ENCODE results near the gene KASH5. TPM values are rescaled to one million over a fixed set of nuclear protein-coding genes. Genes with fewer than 3 reads are reported as not detected.

KASH5 gene
- total and polyA plus RNA-seq, 2 of the 4 experiments (the other 2 are of a cell fraction) = not detected

GRCh38 chr19:49439836-49440235 is 51.8 kb downstream of the KASH5 start:
- Histone ChIP-seq H2AK5ac (ENCODE audit: low read depth, low read length) (no peak overlapping the region), H3K9me3 (ENCODE audit: control insufficient read depth, insufficient read depth, low read length) (peaks cover 3% of the 10 kb centered on the region), H4K5ac (ENCODE audit: low read depth, low read length) (no peak overlapping the region), H3K56ac (ENCODE audit: extremely low read depth, insufficient read depth, low read length) (no peak overlapping the region), H3K9me1 (ENCODE audit: insufficient read depth, low read length) (peaks cover 3% of the 10 kb centered on the region; the same call in 1 of the 2 replicates), H3K18ac (ENCODE audit: low read depth, low read length) (no peak overlapping the region), H4K20me1 (ENCODE audit: insufficient read depth, low read length) (peaks cover 3% of the 10 kb centered on the region; the same call in 1 of the 2 replicates), H3K4me3 (ENCODE audit: insufficient read depth, low read depth, low read length) (no peak overlapping the region), H3K36me3 (ENCODE audit: control insufficient read depth, insufficient read depth, low read length) (no peaks in the 10 kb centered on the region), H2AFZ (replicated peaks; ENCODE audit: low read length, poor library complexity) (peak overlapping the region; percentile 60), H3K4me1 (ENCODE audit: control insufficient read depth, insufficient read depth, low read length) (no peaks in the 10 kb centered on the region), H3K4me2 (ENCODE audit: low read depth, low read length) (no peak overlapping the region), H3K4ac (ENCODE audit: low read depth, low read length) (no peak overlapping the region), H2BK5ac (ENCODE audit: low read depth, low read length, poor library complexity, severe bottlenecking) (no peak overlapping the region), H2AK9ac (replicated peaks; ENCODE audit: low read depth, low read length, poor library complexity) (no peak overlapping the region), H2BK120ac (ENCODE audit: low read depth, low read length) (no peak overlapping the region), H3K27me3 (ENCODE audit: control insufficient read depth, insufficient read depth, low read length) (peaks cover 74% of the 10 kb centered on the region), H3K79me1 (ENCODE audit: low read depth in 1 of 2, low read length in 2 of 2) (no peaks in the 10 kb centered on the region), H3K23ac (ENCODE audit: low read depth, low read length) (0 out of 2 replicates have a peak overlapping the region, but pooled peaks have one; percentile 4), H3K27ac (ENCODE audit: insufficient read depth, low read length) (no peak overlapping the region), H2BK15ac (ENCODE audit: low read depth, low read length) (no peak overlapping the region), H4K8ac (ENCODE audit: low read depth in 2 of 2, low read length in 2 of 2) (no peak overlapping the region), H2BK20ac (ENCODE audit: low read depth, low read length) (no peak overlapping the region), H4K91ac (ENCODE audit: insufficient read depth, low read depth, low read length) (no peak overlapping the region), H3K9ac (ENCODE audit: low read depth, low read length) (no peak overlapping the region), H3K14ac (replicated peaks; ENCODE audit: low read depth, low read length) (no peak overlapping the region)
- no TSS peak for BruUV-seq (replicated peaks)
- in situ Hi-C loops (cut with MboI; ENCODE audit: low sequenced_read_pairs) = loop anchor here (10.0 kb wide), 2 partner anchors 45 to 175 kb away; no protein-coding TSS in a partner anchor
- ChIA-PET CTCF (no interaction called here), POLR2A (ENCODE audit: unreplicated experiment) (no interaction called here)
- DNase-seq (no peak), ATAC-seq (ENCODE audit: low read depth) (no peak)
- dilution Hi-C loops (cut with HindIII; ENCODE audit: low sequenced_read_pairs, unreplicated experiment) = no loop called here
- no CpG with 5 or more reads among the region's 6 CpGs for WGBS, 2 experiments (ENCODE audit: extremely low coverage in 2 of 2, insufficient read length in 1 of 2)
- TF ChIP-seq FOS (IDR thresholded peaks at IDR 0.05; ENCODE audit: low read depth, low read length) (no peak), SMC3 (IDR thresholded peaks at IDR 0.05; ENCODE audit: low read depth, low read length) (no peak), CEBPB (IDR thresholded peaks at IDR 0.05; ENCODE audit: low read depth, low read length) (no peak), MAFK (IDR thresholded peaks at IDR 0.05; ENCODE audit: low read depth, low read length) (no peak), POLR2A (IDR thresholded peaks at IDR 0.05; ENCODE audit: low read depth, low read length) (no peak), MXI1 (IDR thresholded peaks at IDR 0.05; ENCODE audit: borderline replicate concordance, low read depth, low read length) (no peak), RAD21 (IDR thresholded peaks at IDR 0.05; ENCODE audit: low read length) (no peak), ELK1 (IDR thresholded peaks at IDR 0.05; ENCODE audit: borderline replicate concordance, low read depth, low read length) (no peak), NFE2L2 (IDR thresholded peaks at IDR 0.05; ENCODE audit: low read depth, low read length) (no peak), BHLHE40 (IDR thresholded peaks at IDR 0.05; ENCODE audit: low read depth, low read length) (no peak), MAZ (IDR thresholded peaks at IDR 0.05; ENCODE audit: borderline replicate concordance, low read depth, low read length) (no peak)
- TF ChIP-seq, protein P1, sequence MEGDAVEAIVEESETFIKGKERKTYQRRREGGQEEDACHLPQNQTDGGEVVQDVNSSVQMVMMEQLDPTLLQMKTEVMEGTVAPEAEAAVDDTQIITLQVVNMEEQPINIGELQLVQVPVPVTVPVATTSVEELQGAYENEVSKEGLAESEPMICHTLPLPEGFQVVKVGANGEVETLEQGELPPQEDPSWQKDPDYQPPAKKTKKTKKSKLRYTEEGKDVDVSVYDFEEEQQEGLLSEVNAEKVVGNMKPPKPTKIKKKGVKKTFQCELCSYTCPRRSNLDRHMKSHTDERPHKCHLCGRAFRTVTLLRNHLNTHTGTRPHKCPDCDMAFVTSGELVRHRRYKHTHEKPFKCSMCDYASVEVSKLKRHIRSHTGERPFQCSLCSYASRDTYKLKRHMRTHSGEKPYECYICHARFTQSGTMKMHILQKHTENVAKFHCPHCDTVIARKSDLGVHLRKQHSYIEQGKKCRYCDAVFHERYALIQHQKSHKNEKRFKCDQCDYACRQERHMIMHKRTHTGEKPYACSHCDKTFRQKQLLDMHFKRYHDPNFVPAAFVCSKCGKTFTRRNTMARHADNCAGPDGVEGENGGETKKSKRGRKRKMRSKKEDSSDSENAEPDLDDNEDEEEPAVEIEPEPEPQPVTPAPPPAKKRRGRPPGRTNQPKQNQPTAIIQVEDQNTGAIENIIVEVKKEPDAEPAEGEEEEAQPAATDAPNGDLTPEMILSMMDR (conservative IDR thresholded peaks at IDR 0.05; ENCODE audit: low read depth, low read length) = no peak
- intact Hi-C loops (cut with micrococcal nuclease) = no loop called here

Measured in IMR-90 (cell line).